Activated T-helper 17 cell treated with anti-CD3 and anti-CD28 coated beads, Interleukin-2, amount 50 U/mL, for 72 hours (primary cell): ENCODE measurements around the gene ESRRB. TPM values are rescaled to one million over a fixed set of nuclear protein-coding genes. Genes with fewer than 3 reads are reported as not detected.

Experiments used
- ATAC-seq: fragments of 150-1000 bp; cut with Tn5 transposase; replicated peaks from 2 replicates; pipeline ENCODE4 v1.10.0; 2021; ENCODE audit warnings: mild to moderate bottlenecking, moderate library complexity
- H3K27ac Mint-ChIP-seq: one replicate; pipeline ENCODE4 v1.8.0; 2022; ENCODE audit warnings: mixed read lengths
- H3K27me3 Mint-ChIP-seq: one replicate; pipeline ENCODE4 v1.8.0; 2022; ENCODE audit warnings: mixed read lengths
- H3K36me3 Mint-ChIP-seq: one replicate; pipeline ENCODE4 v1.8.0; 2022; ENCODE audit warnings: low read depth, mild to moderate bottlenecking, mixed read lengths
- H3K4me1 Mint-ChIP-seq: one replicate; pipeline ENCODE4 v1.8.0; 2022; ENCODE audit warnings: mixed read lengths
- H3K4me3 Mint-ChIP-seq: one replicate; pipeline ENCODE4 v1.8.0; 2022; ENCODE audit warnings: mild to moderate bottlenecking, mixed read lengths
- H3K9me3 Mint-ChIP-seq: one replicate; pipeline ENCODE4 v1.8.0; 2022; ENCODE audit warnings: mixed read lengths
- total RNA-seq, 2 donors: library from RNA; stranded (reverse); gene quantifications; one replicate each; pipeline ENCODE4 v1.2.3, GENCODE V29; 2022

ESRRB gene
- total RNA-seq, 2 donors from 2014 or later, result 0.30 to 0.34 TPM

DNA sequence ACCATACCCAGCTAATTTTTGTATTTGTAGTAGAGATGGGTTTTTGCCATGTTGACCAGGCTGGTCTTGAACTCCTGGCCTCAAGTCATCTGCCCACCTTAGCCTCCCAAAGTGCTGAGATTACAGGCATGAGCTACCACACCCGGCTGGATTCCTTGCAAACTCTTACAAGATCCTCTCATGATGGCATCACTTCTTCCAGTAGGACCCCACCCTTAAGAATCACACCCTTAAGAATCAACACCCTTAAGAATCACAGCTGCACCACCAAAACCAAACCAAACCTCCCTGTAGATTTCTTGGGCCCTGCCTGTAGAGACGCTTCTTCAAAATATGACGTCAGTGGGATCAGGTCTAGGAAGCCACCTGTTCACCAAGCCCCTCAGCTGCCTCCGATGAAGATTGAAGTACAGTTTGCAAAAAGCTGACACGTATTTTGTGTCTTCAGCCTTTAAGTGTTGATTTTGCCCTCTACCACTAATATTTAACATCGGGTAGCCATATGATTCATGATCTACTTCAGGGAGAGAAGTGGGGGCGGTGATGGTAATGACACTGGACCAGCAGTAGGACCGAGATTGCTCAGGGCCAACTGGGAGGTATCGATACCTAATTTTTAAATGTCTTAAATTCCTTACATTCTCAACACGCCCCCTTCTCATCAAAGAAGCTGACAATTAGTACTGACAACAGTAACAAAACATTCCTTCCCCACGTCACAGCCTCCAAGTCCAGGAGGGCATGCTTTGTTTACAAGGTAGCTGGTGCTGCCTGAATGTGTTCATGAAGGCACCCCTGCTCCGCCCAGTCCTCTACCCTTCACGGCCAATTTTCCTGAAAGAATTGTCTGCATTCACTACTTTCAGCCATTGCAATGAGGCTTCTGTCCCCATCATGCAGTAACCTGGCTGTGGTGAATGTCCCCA is 57.2 kb downstream of the ESRRB start:
- H3K27ac Mint-ChIP-seq, result no peak overlapping the region
- peaks cover 23% of the 10 kb centered on the region for H3K27me3 Mint-ChIP-seq
- H3K4me3 Mint-ChIP-seq, result no peak overlapping the region
- H3K9me3 Mint-ChIP-seq, result no peaks in the 10 kb centered on the region
- no peak for ATAC-seq
- no peaks in the 10 kb centered on the region for H3K36me3 Mint-ChIP-seq
- no peaks in the 10 kb centered on the region for H3K4me1 Mint-ChIP-seq

DNA sequence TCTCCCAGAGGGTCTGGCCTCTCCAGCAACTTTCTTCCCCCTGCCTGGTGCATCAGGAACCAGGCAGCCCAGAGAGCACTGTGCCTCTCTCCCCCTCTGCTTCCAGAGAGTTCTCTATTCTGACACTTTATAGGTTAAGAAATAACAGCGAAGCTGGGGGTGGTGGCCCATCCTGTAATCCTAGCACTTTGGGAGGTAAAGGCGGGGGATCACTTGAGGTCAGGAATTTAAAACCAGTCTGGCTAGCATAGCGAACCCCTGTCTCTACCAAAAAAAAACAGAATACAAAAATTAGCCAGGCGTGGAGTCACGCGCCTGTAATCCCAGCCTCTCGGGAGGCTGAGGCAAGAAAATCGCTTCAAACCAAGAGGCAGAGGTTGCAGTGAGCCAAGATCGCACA is 58.3 kb downstream of the ESRRB start:
- ATAC-seq, result no peak
- Mint-ChIP-seq H3K9me3 (no peaks in the 10 kb centered on the region), H3K4me1 (no peaks in the 10 kb centered on the region), H3K27me3 (peaks cover 23% of the 10 kb centered on the region), H3K36me3 (no peaks in the 10 kb centered on the region), H3K27ac (no peak overlapping the region), H3K4me3 (no peak overlapping the region)

DNA sequence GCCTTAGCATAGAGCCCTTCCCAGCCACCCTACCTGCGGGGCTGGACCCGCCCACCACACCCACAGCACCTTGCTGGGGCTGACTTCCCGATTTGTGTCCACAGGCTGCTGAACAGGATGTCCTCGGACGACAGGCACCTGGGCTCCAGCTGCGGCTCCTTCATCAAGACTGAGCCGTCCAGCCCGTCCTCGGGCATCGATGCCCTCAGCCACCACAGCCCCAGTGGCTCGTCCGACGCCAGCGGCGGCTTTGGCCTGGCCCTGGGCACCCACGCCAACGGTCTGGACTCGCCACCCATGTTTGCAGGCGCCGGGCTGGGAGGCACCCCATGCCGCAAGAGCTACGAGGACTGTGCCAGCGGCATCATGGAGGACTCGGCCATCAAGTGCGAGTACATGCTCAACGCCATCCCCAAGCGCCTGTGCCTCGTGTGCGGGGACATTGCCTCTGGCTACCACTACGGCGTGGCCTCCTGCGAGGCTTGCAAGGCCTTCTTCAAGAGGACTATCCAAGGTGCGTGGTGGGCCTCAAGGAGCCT is 63.4 kb downstream of the ESRRB start:
- H3K36me3 Mint-ChIP-seq, result no peaks in the 10 kb centered on the region
- H3K4me1 Mint-ChIP-seq, result no peaks in the 10 kb centered on the region
- peaks cover 3% of the 10 kb centered on the region for H3K27me3 Mint-ChIP-seq
- no peak overlapping the region for H3K27ac Mint-ChIP-seq
- no peak overlapping the region for H3K4me3 Mint-ChIP-seq
- ATAC-seq, result no peak
- no peaks in the 10 kb centered on the region for H3K9me3 Mint-ChIP-seq

DNA sequence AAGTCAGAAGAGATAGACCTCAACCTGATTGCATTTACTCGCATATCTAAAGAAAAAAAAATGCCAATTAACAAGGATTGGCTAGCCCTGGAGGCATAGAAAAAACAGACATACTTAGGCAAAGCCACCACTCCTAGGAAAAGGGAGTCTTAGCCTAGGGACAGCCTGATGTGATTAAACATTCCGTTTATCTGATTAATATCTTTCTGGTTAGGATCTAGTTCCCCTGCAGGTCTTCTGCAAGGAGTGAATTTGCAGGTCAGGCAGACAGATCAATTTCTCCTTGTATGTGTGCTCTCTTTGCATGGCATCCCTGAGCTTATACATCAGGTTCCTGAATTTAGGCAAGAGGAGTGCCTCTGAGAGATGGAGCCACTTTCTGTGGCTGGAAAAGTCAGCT is 70.5 kb downstream of the ESRRB start:
- ATAC-seq, result no peak
- Mint-ChIP-seq H3K4me3 (no peak overlapping the region), H3K9me3 (no peaks in the 10 kb centered on the region), H3K4me1 (no peaks in the 10 kb centered on the region), H3K27ac (no peak overlapping the region), H3K36me3 (no peaks in the 10 kb centered on the region), H3K27me3 (peaks cover 26% of the 10 kb centered on the region)

DNA sequence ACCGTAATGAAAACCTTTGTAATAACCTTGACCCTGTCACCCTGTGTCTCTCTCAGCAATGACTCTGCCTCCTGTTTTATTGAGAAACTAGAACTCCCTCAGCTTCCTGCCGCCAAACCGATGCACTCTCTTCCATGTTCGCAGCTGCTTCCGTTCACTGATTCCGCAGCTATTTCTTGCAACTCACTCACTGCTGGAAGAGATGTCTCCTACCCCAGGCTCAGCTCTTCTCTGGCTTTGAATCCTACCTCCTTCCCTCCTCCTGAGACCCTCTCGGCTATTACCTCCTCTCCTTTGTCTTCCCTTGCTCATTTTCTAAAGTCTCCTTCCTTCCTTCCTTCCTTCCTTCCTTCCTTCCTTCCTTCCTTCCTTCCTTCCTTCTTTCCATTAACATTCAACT is 71.0 kb downstream of the ESRRB start:
- Mint-ChIP-seq H3K4me3 (no peak overlapping the region), H3K27me3 (peaks cover 26% of the 10 kb centered on the region), H3K4me1 (no peaks in the 10 kb centered on the region), H3K27ac (no peak overlapping the region), H3K36me3 (no peaks in the 10 kb centered on the region), H3K9me3 (no peaks in the 10 kb centered on the region)
- ATAC-seq, result no peak

DNA sequence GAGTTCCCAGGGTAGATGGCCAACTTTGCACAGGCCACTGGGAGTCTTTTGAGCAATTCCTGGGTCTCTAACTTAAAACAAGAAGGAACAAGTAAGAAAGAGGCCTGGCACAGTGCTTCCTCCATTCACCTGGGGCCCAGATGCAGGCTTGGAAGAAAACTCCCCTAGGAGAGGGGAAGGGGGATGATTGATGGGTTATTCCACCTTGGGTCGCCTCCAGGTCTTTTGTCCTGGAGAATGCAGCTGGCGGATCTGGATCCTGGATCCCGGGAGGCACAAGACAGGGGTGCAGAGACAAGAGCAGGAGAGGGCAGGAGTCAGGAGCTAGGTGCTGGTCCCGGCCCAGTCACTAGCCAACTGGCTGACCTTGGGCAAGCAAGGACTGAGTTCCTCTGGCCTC is 74.5 kb downstream of the ESRRB start:
- Mint-ChIP-seq H3K27me3 (peaks cover 35% of the 10 kb centered on the region), H3K4me1 (no peaks in the 10 kb centered on the region), H3K36me3 (no peaks in the 10 kb centered on the region), H3K4me3 (no peak overlapping the region), H3K9me3 (no peaks in the 10 kb centered on the region), H3K27ac (no peak overlapping the region)
- ATAC-seq, result no peak

DNA sequence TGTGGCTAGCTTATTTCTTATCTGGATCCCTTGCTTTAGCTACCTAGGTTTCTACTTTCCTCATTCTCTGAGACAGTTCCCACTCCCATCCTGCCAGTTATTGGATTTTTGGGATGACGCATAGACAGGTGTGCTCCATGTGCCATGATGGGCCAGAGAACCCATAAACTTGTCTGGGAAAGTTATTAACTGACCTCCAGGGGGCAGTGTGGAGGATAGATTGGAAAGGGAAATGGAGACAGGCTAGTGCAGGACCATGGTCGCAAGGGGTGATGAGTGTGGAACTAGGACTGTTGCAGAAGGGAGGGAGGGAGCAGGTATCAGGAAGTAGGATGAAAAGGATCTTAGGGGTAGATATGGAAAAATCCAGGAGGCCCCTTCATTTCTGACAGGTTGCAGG is 80.3 kb downstream of the ESRRB start:
- Mint-ChIP-seq H3K27ac (no peak overlapping the region), H3K4me1 (no peaks in the 10 kb centered on the region), H3K27me3 (peaks cover 18% of the 10 kb centered on the region), H3K9me3 (no peaks in the 10 kb centered on the region), H3K4me3 (no peak overlapping the region), H3K36me3 (no peaks in the 10 kb centered on the region)
- no peak for ATAC-seq

DNA sequence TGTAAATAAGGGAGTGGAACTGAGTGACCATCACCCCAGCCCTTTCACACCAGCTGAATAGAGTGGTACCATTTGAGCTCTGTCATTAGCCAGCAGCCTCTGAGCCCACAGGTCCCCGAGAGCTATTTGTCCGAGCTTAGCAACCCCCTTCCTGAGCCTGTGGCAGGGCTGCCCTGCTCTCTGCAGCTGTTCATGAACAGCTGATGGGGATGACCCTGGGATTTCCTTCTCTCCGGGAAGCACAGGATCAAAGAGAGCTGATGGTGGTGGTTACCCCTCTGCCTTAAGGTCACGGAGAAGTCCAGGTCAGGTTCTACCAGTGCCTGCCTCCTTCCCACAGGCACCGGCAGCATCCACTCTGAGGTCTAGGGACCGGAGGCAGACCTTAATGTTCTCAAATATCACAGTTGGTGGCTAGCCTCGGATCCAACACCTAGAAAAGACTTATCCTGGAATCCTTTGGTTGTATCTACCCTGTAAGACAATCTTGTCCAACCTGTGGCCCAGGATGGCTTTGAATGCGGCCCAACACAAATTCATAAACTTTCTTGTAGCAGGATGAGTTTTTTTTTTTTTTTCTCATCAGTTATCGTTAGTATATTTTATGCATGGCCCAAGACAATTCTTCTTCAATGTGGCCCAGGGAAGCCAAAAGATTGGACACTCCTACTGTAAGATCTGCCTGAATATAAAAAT is 81.1 kb downstream of the ESRRB start:
- ATAC-seq, result no peak
- Mint-ChIP-seq H3K9me3 (no peaks in the 10 kb centered on the region), H3K36me3 (no peaks in the 10 kb centered on the region), H3K27me3 (peaks cover 16% of the 10 kb centered on the region), H3K4me3 (no peak overlapping the region), H3K4me1 (no peaks in the 10 kb centered on the region), H3K27ac (no peak overlapping the region)

DNA sequence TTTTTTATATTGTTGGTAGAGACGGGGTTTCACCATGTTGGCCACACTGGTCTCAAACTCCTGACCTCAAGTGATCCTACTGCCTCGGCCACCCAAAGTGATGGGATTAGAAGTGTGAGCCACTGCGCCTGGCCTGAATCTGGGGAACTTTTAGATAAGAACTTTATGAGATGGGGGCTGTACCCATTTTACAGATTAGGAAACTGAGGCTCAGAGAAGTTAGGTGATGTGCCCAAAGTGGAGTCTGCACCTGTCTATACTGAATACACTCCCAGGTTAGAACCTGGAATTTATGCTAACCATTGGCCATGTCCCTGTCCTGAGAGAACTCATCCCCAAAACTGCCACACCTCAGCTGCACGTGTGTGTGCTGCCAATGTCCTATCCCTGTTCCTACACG is 81.9 kb downstream of the ESRRB start:
- Mint-ChIP-seq H3K4me3 (no peak overlapping the region), H3K4me1 (no peaks in the 10 kb centered on the region), H3K9me3 (no peaks in the 10 kb centered on the region), H3K27me3 (peaks cover 16% of the 10 kb centered on the region), H3K27ac (no peak overlapping the region), H3K36me3 (no peaks in the 10 kb centered on the region)
- no peak for ATAC-seq

DNA sequence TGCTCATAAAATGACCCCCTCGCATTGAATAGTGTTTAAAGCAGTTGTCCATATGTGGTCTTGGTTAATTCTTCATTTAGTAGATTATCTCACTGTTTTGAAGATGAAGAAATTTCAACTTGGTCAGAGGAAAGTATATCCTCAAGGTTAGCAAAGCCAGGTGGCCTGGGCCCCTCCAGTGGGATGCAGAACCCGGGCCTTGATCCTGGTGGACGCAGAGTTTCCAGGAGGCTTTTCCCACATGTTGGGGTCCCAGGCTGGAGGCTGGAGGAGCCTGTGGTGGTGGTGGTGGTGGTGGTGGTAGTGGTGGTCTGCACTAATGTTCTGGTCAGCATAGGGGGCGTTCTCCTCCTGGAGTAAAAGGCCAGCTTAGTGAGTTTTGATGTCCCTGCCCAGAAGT is 85.9 kb downstream of the ESRRB start:
- Mint-ChIP-seq H3K4me1 (no peaks in the 10 kb centered on the region), H3K9me3 (no peaks in the 10 kb centered on the region), H3K36me3 (no peaks in the 10 kb centered on the region), H3K4me3 (no peak overlapping the region), H3K27ac (no peak overlapping the region), H3K27me3 (peaks cover 3% of the 10 kb centered on the region)
- no peak for ATAC-seq

DNA sequence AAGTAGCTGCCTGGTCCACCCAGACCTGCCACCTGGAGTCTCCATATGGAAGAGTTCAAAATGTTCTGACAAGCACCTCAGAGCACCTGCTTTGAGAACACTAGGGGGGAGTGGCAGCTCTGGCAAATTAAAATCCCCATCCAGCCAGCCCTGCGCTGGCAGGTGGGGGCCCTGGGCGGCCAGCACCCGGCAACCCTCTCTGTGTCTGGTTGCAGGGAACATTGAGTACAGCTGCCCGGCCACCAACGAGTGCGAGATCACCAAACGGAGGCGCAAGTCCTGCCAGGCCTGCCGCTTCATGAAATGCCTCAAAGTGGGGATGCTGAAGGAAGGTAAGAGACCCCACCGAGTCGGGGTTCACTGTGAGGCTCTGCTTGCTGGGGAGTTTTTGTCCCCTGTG is 86.4 kb downstream of the ESRRB start:
- ATAC-seq, result no peak
- Mint-ChIP-seq H3K4me3 (no peak overlapping the region), H3K27me3 (peaks cover 3% of the 10 kb centered on the region), H3K27ac (no peak overlapping the region), H3K4me1 (no peaks in the 10 kb centered on the region), H3K9me3 (no peaks in the 10 kb centered on the region), H3K36me3 (no peaks in the 10 kb centered on the region)

DNA sequence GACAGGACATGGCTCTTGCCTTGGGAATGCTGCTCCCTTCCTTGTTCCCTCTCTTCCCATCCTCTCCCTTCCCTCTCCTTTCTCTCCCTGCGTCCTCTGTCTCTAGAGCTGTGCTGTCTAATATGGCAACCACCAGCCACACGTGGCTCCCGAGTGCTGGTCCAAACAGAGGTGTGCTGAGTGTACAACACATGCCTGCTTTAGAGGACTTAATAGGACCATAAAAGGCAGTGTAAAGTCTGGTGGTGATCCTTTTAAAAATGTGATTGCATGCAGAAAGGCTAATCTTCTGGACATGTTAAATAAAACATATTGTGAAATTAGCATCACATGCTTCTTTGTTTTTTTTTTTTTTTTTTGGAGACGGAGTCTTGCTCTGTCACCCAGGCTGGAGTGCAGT is 87.2 kb downstream of the ESRRB start:
- Mint-ChIP-seq H3K4me1 (no peaks in the 10 kb centered on the region), H3K27ac (no peak overlapping the region), H3K9me3 (no peaks in the 10 kb centered on the region), H3K36me3 (no peaks in the 10 kb centered on the region), H3K4me3 (no peak overlapping the region), H3K27me3 (peaks cover 3% of the 10 kb centered on the region)
- no peak for ATAC-seq

DNA sequence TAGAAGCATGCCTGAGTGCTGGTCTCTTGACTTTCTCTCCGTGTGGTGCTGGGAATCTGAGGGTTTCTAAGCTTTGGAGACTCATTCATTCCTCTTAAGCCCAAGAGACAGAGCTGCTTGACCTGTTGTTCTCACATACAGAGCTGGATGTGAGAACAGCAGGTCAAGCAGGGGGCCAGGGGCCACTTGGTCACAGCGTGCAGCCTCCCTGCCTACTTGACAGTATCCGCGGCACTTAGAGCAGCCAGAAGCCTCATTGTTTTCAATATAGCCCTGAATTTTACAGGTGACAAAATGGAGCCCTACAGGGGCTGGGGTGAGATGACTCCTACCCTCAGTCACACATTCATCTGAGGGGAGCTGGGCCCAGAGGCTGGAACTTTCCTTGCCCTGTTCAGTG is 88.9 kb downstream of the ESRRB start:
- no peak overlapping the region for H3K4me3 Mint-ChIP-seq
- no peak for ATAC-seq

DNA sequence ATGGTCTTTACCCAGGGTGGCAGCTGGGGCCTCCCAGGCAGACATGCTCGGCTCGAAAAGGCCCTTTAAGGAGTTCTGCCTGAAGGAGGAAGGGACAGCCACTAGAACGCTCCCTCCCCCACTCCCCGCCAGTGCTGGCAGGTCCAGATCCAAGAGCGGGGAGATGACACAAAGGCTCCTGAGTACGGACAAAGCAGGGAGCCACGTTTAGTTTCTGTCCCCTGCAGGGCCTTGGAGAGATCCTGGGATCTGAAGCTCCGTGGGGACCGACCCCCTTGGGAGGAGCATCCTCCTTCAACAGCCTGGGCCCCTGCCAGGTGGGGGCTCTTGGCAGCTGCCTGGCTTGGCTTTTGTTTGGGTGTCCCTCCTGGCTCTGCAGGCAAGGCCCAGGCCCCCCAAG is 89.7 kb downstream of the ESRRB start:
- Mint-ChIP-seq H3K4me3 (no peak overlapping the region), H3K9me3 (no peaks in the 10 kb centered on the region), H3K27ac (no peak overlapping the region), H3K36me3 (no peaks in the 10 kb centered on the region), H3K27me3 (peaks cover 6% of the 10 kb centered on the region), H3K4me1 (no peaks in the 10 kb centered on the region)
- no peak for ATAC-seq

More for the DNA sequence above, 88.9 kb downstream of the ESRRB start:
- Mint-ChIP-seq H3K27ac (no peak overlapping the region), H3K27me3 (peaks cover 3% of the 10 kb centered on the region), H3K9me3 (no peaks in the 10 kb centered on the region), H3K36me3 (no peaks in the 10 kb centered on the region), H3K4me1 (no peaks in the 10 kb centered on the region)

DNA sequence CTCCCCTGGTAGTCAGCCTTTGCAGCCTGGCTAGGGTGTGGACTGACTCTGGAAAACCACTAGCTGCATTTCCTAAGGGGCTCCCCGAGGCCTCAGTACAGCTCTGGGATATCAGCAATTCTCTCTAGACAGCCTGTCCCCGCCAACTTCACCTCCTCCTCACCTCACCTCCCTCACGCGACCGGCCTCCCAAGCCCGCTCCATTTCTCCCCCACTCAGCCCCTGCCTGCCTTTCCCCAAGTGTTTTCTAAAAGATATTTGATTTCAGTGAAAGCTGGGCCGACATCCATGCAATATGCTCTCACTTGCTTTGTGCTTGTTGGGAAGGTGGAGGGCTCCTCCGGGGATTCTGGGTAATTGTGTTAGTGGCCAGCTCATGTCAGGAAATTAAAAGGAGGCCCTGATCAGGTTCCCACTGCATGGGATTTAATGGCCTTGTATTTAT is 91.8 kb downstream of the ESRRB start:
- no peak for ATAC-seq
- no peak overlapping the region for H3K4me3 Mint-ChIP-seq
- H3K9me3 Mint-ChIP-seq, result no peaks in the 10 kb centered on the region
- no peaks in the 10 kb centered on the region for H3K4me1 Mint-ChIP-seq
- H3K36me3 Mint-ChIP-seq, result no peaks in the 10 kb centered on the region
- peaks cover 18% of the 10 kb centered on the region for H3K27me3 Mint-ChIP-seq
- H3K27ac Mint-ChIP-seq, result no peak overlapping the region
